EH (cell line): ENCODE data around the gene CLCN3.
"Not testable (repeated sequence)": the region's sequence is repeated elsewhere in the genome, so short reads cannot be mapped to it uniquely, and the experiment has no call there.

ENCODE experiments used
- DNase-seq: peaks from one replicate; pipeline ENCODE4 v3.0.0-alpha.2; 2015; ENCODE audit warnings: low read depth

CLCN3 gene

GRCh38 chr4:169657470-169658107 is 37.2 kb downstream of the CLCN3 start:
- no peak for DNase-seq

- DNase-seq = no peak
Observed at GRCh38 chr4:169658196-169658595, 37.8 kb downstream of the CLCN3 start.

DNA sequence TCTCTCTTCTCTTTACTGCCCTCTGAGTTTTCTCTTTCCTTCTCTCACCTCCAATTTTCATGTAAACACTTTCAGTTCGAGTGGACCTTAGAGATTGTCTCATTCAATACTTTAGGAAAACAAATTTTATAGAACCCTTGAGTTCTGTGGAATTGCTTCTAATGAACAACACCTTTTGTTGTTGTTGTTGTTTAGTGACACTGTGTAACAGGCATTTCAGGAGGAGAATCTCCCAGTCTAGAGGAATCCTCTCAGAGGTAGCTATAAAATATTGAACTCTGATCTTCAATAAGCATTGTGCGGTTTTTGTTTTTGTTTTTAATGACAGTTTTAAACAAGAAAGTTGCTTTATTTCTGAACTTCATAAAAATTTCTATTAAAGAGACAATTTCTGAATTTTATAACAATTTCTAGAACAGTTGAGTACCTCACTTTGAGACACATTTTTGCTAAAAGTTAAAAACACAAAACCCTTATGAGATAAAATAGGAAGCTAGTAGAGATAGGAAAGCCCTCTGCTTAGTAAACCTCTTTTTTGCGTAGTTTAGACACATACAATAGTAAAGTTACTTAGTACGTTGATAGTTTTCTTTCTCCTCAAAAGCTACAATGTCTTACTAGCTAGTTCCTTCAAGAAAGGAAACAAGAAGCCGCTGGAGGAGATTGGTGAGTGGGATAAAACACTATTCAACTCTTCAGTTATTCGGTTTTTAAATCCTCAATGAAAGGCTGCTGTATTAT is 38.8 kb downstream of the CLCN3 start:
- DNase-seq = no peak

GRCh38 chr4:169659716-169660670 is 39.6 kb downstream of the CLCN3 start:
- DNase-seq = peak; percentile 98

DNA sequence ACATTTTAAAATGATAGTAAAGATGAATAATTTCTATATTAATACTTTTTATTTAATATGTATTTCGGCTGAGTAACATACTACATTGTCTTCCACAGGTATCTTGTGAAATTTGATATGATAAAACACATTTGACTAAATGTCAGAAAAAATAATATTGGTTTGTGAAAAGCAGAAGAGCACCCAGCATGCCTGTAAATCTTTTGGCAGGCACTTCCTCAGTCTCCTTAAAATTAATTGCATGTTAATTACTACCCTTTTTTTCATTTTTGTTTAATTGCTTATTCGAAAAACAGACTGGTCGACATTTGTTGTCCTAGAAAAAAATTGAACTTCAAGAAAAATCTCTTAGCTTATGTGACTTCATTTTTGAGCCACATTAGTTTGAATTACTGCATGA is 40.6 kb downstream of the CLCN3 start:
- DNase-seq = no peak

DNA sequence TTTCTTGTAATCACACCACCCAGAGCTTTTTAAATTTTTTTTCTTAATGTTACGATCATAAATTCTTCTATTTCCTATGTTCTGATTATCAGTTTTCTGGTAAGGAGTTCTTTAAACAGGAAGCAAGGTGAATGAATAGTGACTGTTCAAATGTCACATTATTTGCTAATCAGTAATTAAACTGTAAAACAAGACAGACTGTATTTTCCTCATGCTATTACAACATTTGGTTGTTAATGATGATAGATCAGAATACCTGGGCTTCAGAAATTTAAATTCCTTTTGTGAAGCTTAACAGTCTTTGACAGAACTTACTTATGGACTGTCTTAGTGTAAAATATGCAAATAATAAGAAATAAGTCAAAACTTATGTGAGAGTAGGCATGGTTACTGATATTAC is 41.4 kb downstream of the CLCN3 start:
- no peak for DNase-seq

GRCh38 chr4:169662206-169662605 is 41.8 kb downstream of the CLCN3 start:
- no peak for DNase-seq

- DNase-seq = no peak
Observed at GRCh38 chr4:169663402-169663801, 43.0 kb downstream of the CLCN3 start.

DNA sequence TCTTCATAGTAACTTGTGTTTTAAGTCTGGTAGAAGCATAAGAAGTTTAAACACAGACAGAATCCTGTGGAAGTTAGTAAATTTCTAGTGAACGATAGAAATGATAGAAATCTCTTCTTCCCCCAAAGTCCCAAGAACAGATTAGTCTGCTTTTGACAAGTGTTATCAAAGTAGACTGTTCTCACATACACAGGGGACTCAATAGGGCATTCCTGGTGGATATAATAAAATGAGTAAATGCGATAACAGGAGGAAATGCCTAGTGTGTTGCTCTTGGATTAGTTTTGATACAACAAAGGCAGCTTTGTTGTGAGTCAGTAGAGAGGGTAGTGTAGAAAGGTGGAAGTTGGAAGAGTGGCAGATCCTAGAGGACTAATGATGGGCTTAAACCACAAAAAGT is 43.5 kb downstream of the CLCN3 start:
- DNase-seq = peak; percentile 4

GRCh38 chr4:169664615-169665014 is 44.2 kb downstream of the CLCN3 start:
- DNase-seq = peak; percentile 19

DNA sequence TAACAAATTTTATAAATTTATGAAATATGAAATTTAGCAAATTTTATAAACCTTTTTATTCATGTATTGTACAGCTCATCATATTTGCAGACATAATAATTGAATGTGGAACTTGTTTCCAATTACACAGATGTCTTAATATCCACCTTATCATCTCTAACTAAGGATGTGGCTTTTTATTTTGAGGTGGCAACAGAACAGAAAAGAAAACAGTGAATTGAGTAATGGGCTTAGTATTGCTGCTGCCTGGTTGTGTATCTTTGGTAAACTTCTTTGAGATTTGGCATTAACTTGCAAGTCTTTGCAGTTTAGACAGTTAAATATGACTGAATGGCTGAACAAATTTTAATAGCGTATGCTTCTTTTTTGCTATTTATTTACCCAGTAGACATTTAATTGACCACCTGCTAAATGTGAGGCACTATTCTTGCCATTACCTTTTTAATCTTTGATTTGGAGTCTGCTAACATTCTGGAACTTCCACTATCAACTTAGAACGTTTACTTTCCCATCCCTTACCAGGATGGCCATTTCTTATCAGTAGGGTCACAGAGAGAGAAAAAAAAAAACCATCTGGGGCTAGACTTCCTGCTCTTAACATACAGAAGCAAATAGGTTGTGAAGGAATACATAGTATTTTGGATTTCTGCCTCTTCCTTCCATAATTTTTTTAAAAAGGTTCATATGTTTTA is 44.8 kb downstream of the CLCN3 start:
- DNase-seq = no peak

DNA sequence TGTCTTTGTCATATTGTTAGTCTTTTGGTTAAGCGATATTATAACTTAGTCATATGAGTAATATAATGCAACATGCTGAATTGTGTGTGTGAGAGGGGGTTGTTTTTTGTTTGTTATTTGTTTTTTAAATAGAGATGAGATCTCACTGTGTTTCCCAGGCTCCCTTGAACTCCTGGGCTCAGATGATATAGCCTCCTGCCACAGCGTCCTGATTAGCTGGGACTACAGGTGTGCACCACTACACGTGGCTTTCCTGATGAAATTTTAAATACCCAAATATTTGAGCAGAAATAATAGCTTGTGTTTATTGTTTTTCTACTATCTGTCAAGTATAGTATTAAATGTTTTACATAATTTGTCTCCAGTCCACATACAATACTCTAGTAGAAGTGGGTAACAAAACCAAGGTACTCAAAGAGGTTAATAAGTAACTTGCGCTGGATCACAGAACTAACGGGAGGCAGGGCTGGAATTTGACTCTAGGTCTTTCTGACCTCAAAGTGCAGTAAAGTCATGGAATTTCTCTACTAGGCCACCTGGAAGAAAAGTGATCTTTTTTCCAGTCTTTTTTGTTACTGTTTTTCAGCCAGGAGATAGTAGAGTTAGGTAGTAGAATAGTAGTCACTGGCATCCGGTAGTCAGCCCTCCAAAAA is 47.8 kb downstream of the CLCN3 start:
- no peak for DNase-seq

GRCh38 chr4:169675825-169676224 is 55.4 kb downstream of the CLCN3 start:
- no peak for DNase-seq

GRCh38 chr4:169677150-169677748 is 56.9 kb downstream of the CLCN3 start:
- no peak for DNase-seq

- DNase-seq = not testable (repeated sequence)
Observed at GRCh38 chr4:169678486-169678885, 58.1 kb downstream of the CLCN3 start.

DNA sequence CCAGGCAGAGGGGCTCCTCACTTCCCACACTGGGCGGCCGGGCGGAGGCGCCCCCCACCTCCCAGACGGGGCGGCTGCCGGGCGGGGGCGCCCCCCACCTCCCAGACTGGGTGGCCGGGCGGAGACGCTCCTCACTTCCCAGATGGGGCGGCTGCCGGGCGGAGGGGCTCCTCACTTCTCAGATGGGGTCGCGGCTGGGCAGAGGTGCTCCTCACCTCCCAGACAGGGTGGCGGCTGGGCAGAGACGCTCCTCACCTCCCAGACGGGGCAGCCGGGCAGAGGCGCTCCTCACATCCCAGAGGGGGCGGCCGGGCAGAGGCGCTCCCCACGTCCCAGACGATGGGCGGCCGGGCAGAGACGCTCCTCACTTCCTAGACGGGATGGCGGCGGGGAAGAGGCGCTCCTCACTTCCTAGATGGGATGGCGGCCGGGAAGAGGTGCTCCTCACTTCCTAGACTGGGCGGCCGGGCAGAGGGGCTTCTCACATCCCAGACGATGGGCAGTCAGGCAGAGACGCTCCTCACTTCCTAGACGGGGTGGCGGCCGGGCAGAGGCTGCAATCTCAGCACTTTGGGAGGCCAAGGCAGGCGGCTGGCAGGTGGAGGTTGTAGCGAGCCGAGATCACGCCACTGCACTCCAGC is 58.7 kb downstream of the CLCN3 start:
- DNase-seq = not testable (repeated sequence)

DNA sequence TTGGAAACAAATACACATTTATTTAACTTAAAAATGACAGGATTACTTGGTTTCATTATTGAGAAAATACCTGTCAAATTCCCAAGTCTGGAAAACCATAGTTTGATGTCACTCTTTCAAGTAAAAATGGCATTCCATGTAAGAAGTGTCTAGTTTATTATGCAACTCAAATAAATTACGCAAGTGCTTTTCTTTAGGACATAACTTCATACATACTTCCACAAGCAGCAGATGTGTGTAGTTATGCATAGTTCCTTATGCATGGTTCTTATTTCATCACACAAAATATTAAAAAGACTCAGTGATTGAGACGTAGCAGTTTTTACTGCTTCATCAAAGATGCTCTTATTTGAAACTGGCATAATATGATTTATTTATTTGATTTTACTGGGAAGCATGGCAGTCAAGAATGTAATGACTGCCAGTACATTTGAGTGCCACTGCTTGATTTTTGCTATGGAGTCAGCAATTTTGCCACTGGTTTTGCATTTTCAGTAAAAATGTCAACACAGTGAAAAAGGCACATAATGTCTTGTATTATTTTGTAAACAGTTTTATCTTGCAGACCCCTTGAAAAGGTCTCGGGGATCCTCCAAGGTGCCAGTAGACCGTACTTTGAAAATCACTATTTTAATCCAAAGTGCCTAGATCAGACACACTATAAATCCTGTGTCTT is 62.1 kb downstream of the CLCN3 start:
- peak; percentile 16 for DNase-seq

DNA sequence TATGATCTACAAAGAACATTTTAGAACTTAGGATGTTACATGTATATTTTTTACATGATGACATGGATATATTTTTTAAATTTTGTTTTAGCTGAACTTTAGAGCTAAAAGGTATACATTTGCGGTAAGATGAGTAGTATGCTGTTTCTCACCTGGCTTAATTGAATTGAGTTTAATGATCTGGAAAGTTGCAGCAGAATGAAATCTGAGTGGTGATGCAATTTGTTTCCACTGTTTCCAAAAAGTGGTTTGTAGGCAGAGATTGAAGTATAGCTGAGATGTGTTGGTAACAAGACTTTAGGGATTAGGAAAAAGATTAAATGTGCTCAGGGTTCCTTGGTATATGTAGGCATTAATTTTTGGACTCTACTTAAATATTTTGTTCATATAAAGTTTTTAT is 69.3 kb downstream of the CLCN3 start:
- DNase-seq = no peak

GRCh38 chr4:169690787-169691186 is 70.4 kb downstream of the CLCN3 start:
- no peak for DNase-seq

DNA sequence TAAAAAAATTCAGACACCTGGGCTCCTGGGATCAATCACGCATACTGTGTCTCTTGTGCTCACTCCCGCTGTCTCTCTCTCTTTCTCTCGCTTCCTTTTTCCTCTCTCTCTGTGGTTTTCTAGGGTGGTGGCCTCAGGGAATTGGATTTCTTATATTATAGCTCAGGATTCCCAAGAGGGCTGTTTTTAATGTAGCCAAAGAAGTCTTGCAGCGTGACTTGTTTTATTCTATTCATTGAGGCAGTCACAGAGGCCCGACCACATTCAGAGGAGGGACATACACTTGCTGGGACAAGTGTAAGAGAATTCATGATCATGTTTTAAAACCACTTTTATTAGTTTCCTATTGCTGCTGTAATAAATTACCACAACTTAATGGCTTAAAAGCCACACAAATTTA is 78.0 kb downstream of the CLCN3 start:
- no peak for DNase-seq
